ENCODE results near the gene FAS. TPM values are rescaled to one million over a fixed set of nuclear protein-coding genes. Genes with fewer than 3 reads are reported as not detected.

The FAS gene
- total RNA-seq, 2 experiments from 2014 or later, result 7.7 to 19.2 TPM

- H3K9me3 ChIP-seq (ENCODE audit: low read length), result peaks cover 14% of the 10 kb centered on the region; the same call in 1 of the 2 replicates
- no peaks in the 10 kb centered on the region for H3K9me2 ChIP-seq (ENCODE audit: insufficient read depth, low read length)
- intact Hi-C loops (cut with micrococcal nuclease; ENCODE audit: unreplicated experiment), result no loop called here
- DNase-seq (ENCODE audit: low spot score), result no peak
- H3K79me2 ChIP-seq (ENCODE audit: insufficient read depth, low read depth, low read length), result no peaks in the 10 kb centered on the region
- no peaks in the 10 kb centered on the region for H3K4me1 ChIP-seq (ENCODE audit: insufficient read depth, low read length, poor library complexity, severe bottlenecking)
- H3K4me3 ChIP-seq (ENCODE audit: low read depth, low read length, poor library complexity, severe bottlenecking), result no peak overlapping the region
- H3K36me3 ChIP-seq (ENCODE audit: insufficient read depth, low read length), result no peaks in the 10 kb centered on the region
- H2AFZ ChIP-seq (ENCODE audit: low read length), result no peak overlapping the region
- H3K4me2 ChIP-seq (ENCODE audit: low read length), result no peak overlapping the region
- CTCF ChIA-PET (ENCODE audit: unreplicated experiment), result no interaction called here
- no peak for TF ChIP-seq EZH2phosphoT487 (IDR thresholded peaks at IDR 0.05; ENCODE audit: borderline replicate concordance, low read depth, low read length)
- TF ChIP-seq, protein P1, sequence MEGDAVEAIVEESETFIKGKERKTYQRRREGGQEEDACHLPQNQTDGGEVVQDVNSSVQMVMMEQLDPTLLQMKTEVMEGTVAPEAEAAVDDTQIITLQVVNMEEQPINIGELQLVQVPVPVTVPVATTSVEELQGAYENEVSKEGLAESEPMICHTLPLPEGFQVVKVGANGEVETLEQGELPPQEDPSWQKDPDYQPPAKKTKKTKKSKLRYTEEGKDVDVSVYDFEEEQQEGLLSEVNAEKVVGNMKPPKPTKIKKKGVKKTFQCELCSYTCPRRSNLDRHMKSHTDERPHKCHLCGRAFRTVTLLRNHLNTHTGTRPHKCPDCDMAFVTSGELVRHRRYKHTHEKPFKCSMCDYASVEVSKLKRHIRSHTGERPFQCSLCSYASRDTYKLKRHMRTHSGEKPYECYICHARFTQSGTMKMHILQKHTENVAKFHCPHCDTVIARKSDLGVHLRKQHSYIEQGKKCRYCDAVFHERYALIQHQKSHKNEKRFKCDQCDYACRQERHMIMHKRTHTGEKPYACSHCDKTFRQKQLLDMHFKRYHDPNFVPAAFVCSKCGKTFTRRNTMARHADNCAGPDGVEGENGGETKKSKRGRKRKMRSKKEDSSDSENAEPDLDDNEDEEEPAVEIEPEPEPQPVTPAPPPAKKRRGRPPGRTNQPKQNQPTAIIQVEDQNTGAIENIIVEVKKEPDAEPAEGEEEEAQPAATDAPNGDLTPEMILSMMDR (conservative IDR thresholded peaks at IDR 0.05; ENCODE audit: low read length), result no peak
- BruUV-seq (replicated peaks), result no TSS peak
- POLR2A ChIA-PET, result no interaction called here
- no peak overlapping the region for H3K27ac ChIP-seq (ENCODE audit: low read depth, low read length, poor library complexity, severe bottlenecking)
- H4K20me1 ChIP-seq (ENCODE audit: insufficient read depth, low read length), result no peaks in the 10 kb centered on the region
Observed at GRCh38 chr10:88983939-88984338, 6.7 kb upstream of the FAS start.

DNA sequence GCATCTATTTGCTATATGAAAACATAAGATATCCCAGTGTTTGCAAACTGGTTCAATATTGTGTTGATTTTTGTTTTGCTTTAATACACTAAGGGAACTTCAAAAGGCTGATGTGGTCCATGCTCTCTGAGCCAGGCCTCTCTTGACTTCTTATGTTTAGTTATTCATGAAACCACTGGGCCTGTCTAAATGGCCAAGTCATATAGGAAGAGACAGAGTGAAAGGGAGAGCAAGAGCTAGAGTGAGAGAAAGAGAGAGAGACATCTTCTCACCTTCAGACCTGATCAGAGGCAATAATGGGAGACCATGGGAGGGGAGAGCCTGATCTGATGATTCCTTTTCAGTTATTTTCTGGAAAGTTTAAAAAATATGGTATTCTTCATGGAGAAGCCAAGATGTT is 6.1 kb upstream of the FAS start:
- intact Hi-C loops (cut with micrococcal nuclease; ENCODE audit: unreplicated experiment), result no loop called here
- H3K4me1 ChIP-seq (ENCODE audit: insufficient read depth, low read length, poor library complexity, severe bottlenecking), result peaks cover 4% of the 10 kb centered on the region
- no peaks in the 10 kb centered on the region for H4K20me1 ChIP-seq (ENCODE audit: insufficient read depth, low read length)
- no peak overlapping the region for H2AFZ ChIP-seq (ENCODE audit: low read length)
- no peak overlapping the region for H3K27ac ChIP-seq (ENCODE audit: low read depth, low read length, poor library complexity, severe bottlenecking)
- POLR2A ChIA-PET, result no interaction called here
- no peak for TF ChIP-seq EZH2phosphoT487 (IDR thresholded peaks at IDR 0.05; ENCODE audit: borderline replicate concordance, low read depth, low read length)
- TF ChIP-seq, protein P1 (conservative IDR thresholded peaks at IDR 0.05; ENCODE audit: low read length), result no peak
- CTCF ChIA-PET (ENCODE audit: unreplicated experiment), result no interaction called here
- no peaks in the 10 kb centered on the region for H3K79me2 ChIP-seq (ENCODE audit: insufficient read depth, low read depth, low read length)
- DNase-seq (ENCODE audit: low spot score), result no peak
- H3K36me3 ChIP-seq (ENCODE audit: insufficient read depth, low read length), result no peaks in the 10 kb centered on the region
- no peaks in the 10 kb centered on the region for H3K9me2 ChIP-seq (ENCODE audit: insufficient read depth, low read length)
- no peak overlapping the region for H3K4me3 ChIP-seq (ENCODE audit: low read depth, low read length, poor library complexity, severe bottlenecking)
- no TSS peak for BruUV-seq (replicated peaks)
- H3K9me3 ChIP-seq (ENCODE audit: low read length), result peaks cover 14% of the 10 kb centered on the region; the same call in 1 of the 2 replicates
- no peak overlapping the region for H3K4me2 ChIP-seq (ENCODE audit: low read length)

DNA sequence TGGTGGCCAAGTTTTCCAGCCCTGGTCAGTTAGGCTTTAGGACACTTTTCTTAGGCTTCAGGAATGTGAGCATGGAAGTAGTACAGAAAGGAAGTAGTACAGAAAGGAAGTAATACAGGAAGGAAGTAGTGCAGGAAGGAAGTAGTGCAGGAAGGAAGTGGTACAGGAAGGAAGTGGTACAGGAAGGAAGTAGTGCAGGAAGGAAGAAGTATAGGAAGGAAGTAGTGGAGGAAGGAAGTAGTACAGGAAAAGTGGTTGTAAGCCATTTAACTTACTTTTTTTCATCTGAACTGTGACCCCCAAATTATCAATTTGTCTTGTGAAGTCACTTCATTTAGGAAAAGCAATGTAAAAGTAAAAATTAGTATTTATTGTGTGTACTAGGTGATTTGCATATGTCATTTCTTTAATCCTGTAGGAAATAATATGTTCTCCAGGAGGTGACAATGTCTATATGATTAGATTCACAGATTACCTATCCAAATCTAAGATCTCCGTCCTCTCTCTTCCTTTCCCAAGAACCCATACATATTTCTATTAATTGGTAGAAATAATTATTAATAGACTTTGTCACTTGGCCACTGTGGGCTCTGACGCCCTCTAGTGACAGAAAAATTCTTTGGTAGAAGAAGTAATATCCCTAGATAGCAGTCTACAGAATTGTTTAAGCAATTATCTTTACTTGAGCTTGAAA is 3.9 kb upstream of the FAS start:
- peaks cover 14% of the 10 kb centered on the region; the same call in 1 of the 2 replicates for H3K9me3 ChIP-seq (ENCODE audit: low read length)
- ChIA-PET POLR2A (no interaction called here), CTCF (ENCODE audit: unreplicated experiment) (interaction anchor here (1.1 kb wide), 1 partner anchor 50 kb away, joined by 4 read pairs; no protein-coding TSS in a partner anchor)
- H3K36me3 ChIP-seq (ENCODE audit: insufficient read depth, low read length), result no peaks in the 10 kb centered on the region
- intact Hi-C loops (cut with micrococcal nuclease; ENCODE audit: unreplicated experiment), result no loop called here
- no peak overlapping the region for H3K4me3 ChIP-seq (ENCODE audit: low read depth, low read length, poor library complexity, severe bottlenecking)
- H3K4me1 ChIP-seq (ENCODE audit: insufficient read depth, low read length, poor library complexity, severe bottlenecking), result peaks cover 14% of the 10 kb centered on the region
- H3K9me2 ChIP-seq (ENCODE audit: insufficient read depth, low read length), result no peaks in the 10 kb centered on the region
- no peaks in the 10 kb centered on the region for H4K20me1 ChIP-seq (ENCODE audit: insufficient read depth, low read length)
- no TSS peak for BruUV-seq (replicated peaks)
- no peak overlapping the region for H2AFZ ChIP-seq (ENCODE audit: low read length)
- no peak overlapping the region for H3K27ac ChIP-seq (ENCODE audit: low read depth, low read length, poor library complexity, severe bottlenecking)
- DNase-seq (ENCODE audit: low spot score), result peak; percentile 39
- H3K4me2 ChIP-seq (ENCODE audit: low read length), result no peak overlapping the region
- H3K79me2 ChIP-seq (ENCODE audit: insufficient read depth, low read depth, low read length), result no peaks in the 10 kb centered on the region
- TF ChIP-seq, protein P1 (conservative IDR thresholded peaks at IDR 0.05; ENCODE audit: low read length), result peak; percentile 86
- no peak for TF ChIP-seq EZH2phosphoT487 (IDR thresholded peaks at IDR 0.05; ENCODE audit: borderline replicate concordance, low read depth, low read length)
